IMR-90 (cell line): ENCODE results near the gene C1orf159. TPM values are rescaled to one million over a fixed set of nuclear protein-coding genes. Genes with fewer than 3 reads are reported as not detected.

Experiments used
- ATAC-seq: fragments of 200-7000 bp; cut with Tn5 transposase; 2 replicates; pipeline ENCODE4 v1.9.1; 2020; ENCODE audit warnings: low read depth, mild to moderate bottlenecking, moderate library complexity
- BruUV-seq: library from RNA; stranded (reverse); fragments of 400-500 nt; replicated peaks from 2 replicates; lab custom pipeline; 2021; lab: Mats Ljungman, UMichigan
- CTCF ChIA-PET: fragments of 300-600 bp; formaldehyde crosslinking; extraction: SDS; loops from one replicate; lab custom pipeline; 2021; ENCODE audit warnings: antibody characterized with exemption; lab: Yijun Ruan, JAX
- POLR2A ChIA-PET: fragments of 300-600 bp; sonication (Branson Sonifier 250); formaldehyde crosslinking; loops from one replicate; lab custom pipeline; 2022; ENCODE audit warnings: antibody characterized with exemption; ENCODE audit not compliant: unreplicated experiment; lab: Charles Lee
- DNase-seq: peaks from one replicate; pipeline ENCODE4 v3.0.0; 2013
- H2AFZ ChIP-seq: replicated peaks from 2 replicates; pipeline ENCODE3; 2013; ENCODE audit warnings: low read length, mild to moderate bottlenecking; ENCODE audit not compliant: poor library complexity
- H2AK5ac ChIP-seq: 2 replicates; pipeline ENCODE4 v1.6.1; 2013; ENCODE audit warnings: low read depth, low read length, inconsistent platforms
- H2AK9ac ChIP-seq: replicated peaks from 2 replicates; pipeline ENCODE3; 2013; ENCODE audit warnings: mild to moderate bottlenecking, low read depth, low read length, moderate library complexity; ENCODE audit not compliant: poor library complexity
- H2BK120ac ChIP-seq: 2 replicates; pipeline ENCODE4 v1.6.1; 2013; ENCODE audit warnings: low read depth, low read length, inconsistent platforms
- H2BK15ac ChIP-seq: 3 replicates; pipeline ENCODE4 v1.6.1; 2013; ENCODE audit warnings: low read depth, low read length, inconsistent platforms
- H2BK20ac ChIP-seq: 2 replicates; pipeline ENCODE4 v1.6.1; 2013; ENCODE audit warnings: low read depth, mild to moderate bottlenecking, inconsistent platforms, low read length, moderate library complexity
- H2BK5ac ChIP-seq: 2 replicates; pipeline ENCODE4 v1.6.1; 2013; ENCODE audit warnings: mild to moderate bottlenecking, low read depth, low read length, inconsistent platforms; ENCODE audit not compliant: poor library complexity, severe bottlenecking
- H3K14ac ChIP-seq: replicated peaks from 2 replicates; pipeline ENCODE4 v1.6.1; 2013; ENCODE audit warnings: low read depth, low read length, inconsistent platforms
- H3K18ac ChIP-seq: 2 replicates; pipeline ENCODE4 v1.6.1; 2013; ENCODE audit warnings: low read depth, low read length, control low read depth
- H3K23ac ChIP-seq: 2 replicates; pipeline ENCODE4 v1.6.1; 2013; ENCODE audit warnings: low read depth, low read length, inconsistent platforms
- H3K27ac ChIP-seq: 2 replicates; pipeline ENCODE4 v1.5.1; 2013; ENCODE audit warnings: mild to moderate bottlenecking, control low read depth, low read length; ENCODE audit not compliant: insufficient read depth
- H3K27me3 ChIP-seq: 2 replicates; pipeline ENCODE4 v1.6.1; 2013; ENCODE audit warnings: low read length; ENCODE audit not compliant: control insufficient read depth, insufficient read depth
- H3K36me3 ChIP-seq: 2 replicates; pipeline ENCODE4 v1.6.1; 2013; ENCODE audit warnings: low read length, mixed read lengths; ENCODE audit not compliant: control insufficient read depth, insufficient read depth
- H3K4ac ChIP-seq: 2 replicates; pipeline ENCODE4 v1.6.1; 2013; ENCODE audit warnings: low read depth, low read length, inconsistent platforms
- H3K4me1 ChIP-seq: 2 replicates; pipeline ENCODE4 v1.6.1; 2013; ENCODE audit warnings: low read length, mixed read lengths; ENCODE audit not compliant: control insufficient read depth, insufficient read depth
- H3K4me2 ChIP-seq: 2 replicates; pipeline ENCODE4 v1.6.1; 2013; ENCODE audit warnings: low read depth, mild to moderate bottlenecking, control low read depth, low read length, moderate library complexity
- H3K4me3 ChIP-seq: 2 replicates; pipeline ENCODE4 v1.5.1; 2013; ENCODE audit warnings: low read depth, mild to moderate bottlenecking, control low read depth, low read length, moderate library complexity; ENCODE audit not compliant: insufficient read depth
- H3K56ac ChIP-seq: 2 replicates; pipeline ENCODE4 v1.6.1; 2013; ENCODE audit warnings: low read length, inconsistent platforms; ENCODE audit not compliant: insufficient read depth; ENCODE audit errors: extremely low read depth
- H3K79me1 ChIP-seq, 2 experiments: 2 replicates each; pipeline ENCODE4 v1.6.1; 2013; ENCODE audit warnings: low read length in 2 of 2, inconsistent platforms in 1 of 2, low read depth in 1 of 2
- H3K9ac ChIP-seq: 2 replicates; pipeline ENCODE4 v1.6.1; 2013; ENCODE audit warnings: low read depth, low read length, control low read depth
- H3K9me1 ChIP-seq: 2 replicates; pipeline ENCODE4 v1.6.1; 2013; ENCODE audit warnings: low read length, inconsistent platforms; ENCODE audit not compliant: insufficient read depth
- H3K9me3 ChIP-seq: 2 replicates; pipeline ENCODE4 v1.6.1; 2013; ENCODE audit warnings: low read length; ENCODE audit not compliant: control insufficient read depth, insufficient read depth
- H4K20me1 ChIP-seq: 2 replicates; pipeline ENCODE4 v1.6.1; 2013; ENCODE audit warnings: low read length, inconsistent platforms; ENCODE audit not compliant: insufficient read depth
- H4K5ac ChIP-seq: 2 replicates; pipeline ENCODE4 v1.6.1; 2013; ENCODE audit warnings: mild to moderate bottlenecking, low read depth, low read length, control low read depth
- H4K8ac ChIP-seq, 2 experiments: 2 replicates each; pipeline ENCODE4 v1.6.1; 2013; ENCODE audit warnings: low read depth in 2 of 2, low read length in 2 of 2, control low read depth in 1 of 2, inconsistent platforms in 1 of 2
- H4K91ac ChIP-seq: 2 replicates; pipeline ENCODE4 v1.6.1; 2013; ENCODE audit warnings: low read depth, low read length, inconsistent platforms; ENCODE audit not compliant: insufficient read depth
- CEBPB ChIP-seq: IDR thresholded peaks from 2 replicates; pipeline ENCODE4 v1.6.1; 2012; ENCODE audit warnings: low read depth, low read length, improper control_type of control experiment
- CHD1 ChIP-seq: IDR thresholded peaks from 2 replicates; pipeline ENCODE4 v1.6.1; 2012; ENCODE audit warnings: low read depth, low read length, improper control_type of control experiment
- FOS ChIP-seq: fragments of 150-350 bp; IDR thresholded peaks from 2 replicates; pipeline ENCODE4 v1.6.1; 2016; ENCODE audit warnings: low read depth, low read length
- MAZ ChIP-seq: IDR thresholded peaks from 2 replicates; pipeline ENCODE4 v1.6.1; 2012; ENCODE audit warnings: low read depth, mild to moderate bottlenecking, low read length, improper control_type of control experiment, moderate library complexity, borderline replicate concordance
- MXI1 ChIP-seq: IDR thresholded peaks from 2 replicates; pipeline ENCODE4 v1.6.1; 2012; ENCODE audit warnings: low read depth, mild to moderate bottlenecking, low read length, moderate library complexity, borderline replicate concordance
- NFE2L2 ChIP-seq: fragments of 150-350 bp; IDR thresholded peaks from 2 replicates; pipeline ENCODE4 v1.6.1; 2016; ENCODE audit warnings: low read depth, mild to moderate bottlenecking, low read length
- POLR2A ChIP-seq: IDR thresholded peaks from 2 replicates; pipeline ENCODE4 v1.6.1; 2012; ENCODE audit warnings: mild to moderate bottlenecking, low read depth, low read length
- RAD21 ChIP-seq: IDR thresholded peaks from 2 replicates; pipeline ENCODE4 v1.6.1; 2012; ENCODE audit warnings: low read length, improper control_type of control experiment
- RCOR1 ChIP-seq: IDR thresholded peaks from 2 replicates; pipeline ENCODE4 v1.6.1; 2012; ENCODE audit warnings: mild to moderate bottlenecking, low read length, improper control_type of control experiment; ENCODE audit not compliant: insufficient replicate concordance
- RFX5 ChIP-seq: IDR thresholded peaks from 2 replicates; pipeline ENCODE4 v1.8.0; 2012; ENCODE audit warnings: low read depth, mild to moderate bottlenecking, low read length, moderate library complexity
- SMC3 ChIP-seq: fragments of 150-350 bp; IDR thresholded peaks from 2 replicates; pipeline ENCODE4 v1.6.1; 2016; ENCODE audit warnings: low read depth, mild to moderate bottlenecking, antibody characterized with exemption, low read length, moderate library complexity
- whole genome bisulfite sequencing, 2 experiments: methylation state at CpG; one replicate each; pipeline versions ENCODE4 v1.1.5 to v1.1.7; 2013; ENCODE audit warnings: missing lambda C conversion rate in 2 of 2; ENCODE audit not compliant: insufficient read length in 1 of 2; ENCODE audit errors: extremely low coverage in 2 of 2; 5-methylcytosine and 5-hydroxymethylcytosine counted together
- dilution Hi-C: fragments of 300-500 bp; cut with HindIII; formaldehyde crosslinking; loops from one replicate; pipeline ENCODE4 v1.14.3; 2018; ENCODE audit warnings: low sequenced_read_pairs; ENCODE audit not compliant: unreplicated experiment
- in situ Hi-C: fragments of 300-500 bp; cut with MboI; formaldehyde crosslinking; loops from 3 replicates; pipeline ENCODE4 v1.14.3; 2019; ENCODE audit warnings: low sequenced_read_pairs, inconsistent platforms, mixed read lengths
- intact Hi-C: fragments of 100-400 bp; cut with micrococcal nuclease; formaldehyde crosslinking; loops from 2 replicates; pipeline ENCODE4 v1.10.0; 2022
- polyA plus RNA-seq, 3 experiments: library from polyadenylated mRNA; depleted of rRNA; stranded (reverse); fragments of >200 nt; gene quantifications; 2 replicates each; pipeline ENCODE4 v1.2.3, GENCODE V29; 2012; ENCODE audit warnings: low replicate concordance in 1 of 3
- total RNA-seq: library from RNA; depleted of rRNA; stranded (reverse); fragments of >200 nt; gene quantifications from 2 replicates; pipeline ENCODE4 v1.2.3, GENCODE V29; 2012
- TF ChIP-seq, protein P1 (sequence below): fragments of 150-350 bp; IDR thresholded peaks from 2 replicates; pipeline ENCODE4 v1.6.1; 2017; ENCODE audit warnings: mild to moderate bottlenecking, antibody characterized with exemption, low read length, low read depth
- TF ChIP-seq, protein P2 (sequence below): conservative IDR thresholded peaks from 2 replicates; pipeline ENCODE4 v1.5.1; 2012; ENCODE audit warnings: mild to moderate bottlenecking, low read depth, low read length, improper control_type of control experiment
- TF ChIP-seq, protein P3 (sequence below): fragments of 150-350 bp; IDR thresholded peaks from 2 replicates; pipeline ENCODE4 v1.6.1; 2016; ENCODE audit warnings: low read depth, mild to moderate bottlenecking, low read length, moderate library complexity, borderline replicate concordance

Gene C1orf159
- total and polyA plus RNA-seq, 2 of the 4 experiments (the other 2 are of a cell fraction) = 2.9 to 12.6 TPM

DNA sequence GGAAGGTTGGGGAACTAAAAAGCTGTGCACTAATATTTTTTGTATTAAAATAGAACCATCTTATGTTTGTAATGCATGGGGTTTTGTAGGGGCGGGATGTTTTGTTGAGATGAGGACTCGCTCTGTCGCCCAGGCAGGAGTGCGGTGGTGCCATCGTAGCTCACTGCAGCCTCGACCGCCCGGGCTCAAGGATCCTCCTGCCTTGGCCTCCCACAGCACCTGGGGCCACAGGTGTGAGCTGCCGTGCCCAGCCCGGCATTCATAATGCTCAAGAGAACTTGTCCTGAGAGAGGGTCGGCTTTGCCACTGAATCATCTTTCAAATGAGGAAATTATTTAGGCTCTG lies 3.0 kb upstream of the C1orf159 start:
- intact Hi-C loops = loop anchor here (5.0 kb wide), 1 partner anchor 87 kb away; no protein-coding TSS in a partner anchor
- Histone ChIP-seq H4K91ac (no peak overlapping the region), H4K8ac (no peak overlapping the region), H2BK120ac (no peak overlapping the region), H3K27me3 (no peaks in the 10 kb centered on the region; the same call in 1 of the 2 replicates), H3K27ac (no peak overlapping the region), H2AK9ac (no peak overlapping the region), H3K14ac (no peak overlapping the region), H3K4me3 (no peak overlapping the region), H3K79me1 (peaks cover 6 to 11% of the 10 kb centered on the region in 2 experiments), H3K4me1 (0 out of 2 replicates have a peak, but pooled peaks cover 1% of the 10 kb centered on the region), H3K9me1 (peaks cover 7% of the 10 kb centered on the region), H3K23ac (no peak overlapping the region), H3K56ac (no peak overlapping the region), H2AFZ (no peak overlapping the region), H3K4me2 (no peak overlapping the region), H2BK5ac (no peak overlapping the region), H3K9me3 (no peaks in the 10 kb centered on the region), H2BK15ac (no peak overlapping the region), H4K5ac (no peak overlapping the region), H3K36me3 (no peaks in the 10 kb centered on the region), H3K4ac (no peak overlapping the region), H3K18ac (no peak overlapping the region), H2BK20ac (no peak overlapping the region), H2AK5ac (no peak overlapping the region), H4K20me1 (no peaks in the 10 kb centered on the region), H3K9ac (no peak overlapping the region)
- ATAC-seq (no peak), DNase-seq (no peak)
- no TSS peak for BruUV-seq
- in situ Hi-C loops = no loop called here
- 70% methylated on average over 2 of the region's 11 CpGs; no CpG with 5 or more reads in 1 of the 2 experiments for WGBS, 2 experiments
- CTCF ChIA-PET = no interaction called here
- POLR2A ChIA-PET = no interaction called here
- dilution Hi-C loops = no loop called here
- TF ChIP-seq SMC3 (no peak), FOS (no peak), CHD1 (no peak), RAD21 (no peak), POLR2A (no peak), RFX5 (no peak), CEBPB (no peak), MAZ (no peak), NFE2L2 (no peak), MXI1 (no peak), RCOR1 (no peak)
- TF ChIP-seq, protein P1, sequence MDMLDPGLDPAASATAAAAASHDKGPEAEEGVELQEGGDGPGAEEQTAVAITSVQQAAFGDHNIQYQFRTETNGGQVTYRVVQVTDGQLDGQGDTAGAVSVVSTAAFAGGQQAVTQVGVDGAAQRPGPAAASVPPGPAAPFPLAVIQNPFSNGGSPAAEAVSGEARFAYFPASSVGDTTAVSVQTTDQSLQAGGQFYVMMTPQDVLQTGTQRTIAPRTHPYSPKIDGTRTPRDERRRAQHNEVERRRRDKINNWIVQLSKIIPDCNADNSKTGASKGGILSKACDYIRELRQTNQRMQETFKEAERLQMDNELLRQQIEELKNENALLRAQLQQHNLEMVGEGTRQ = no peak
- TF ChIP-seq, protein P2, sequence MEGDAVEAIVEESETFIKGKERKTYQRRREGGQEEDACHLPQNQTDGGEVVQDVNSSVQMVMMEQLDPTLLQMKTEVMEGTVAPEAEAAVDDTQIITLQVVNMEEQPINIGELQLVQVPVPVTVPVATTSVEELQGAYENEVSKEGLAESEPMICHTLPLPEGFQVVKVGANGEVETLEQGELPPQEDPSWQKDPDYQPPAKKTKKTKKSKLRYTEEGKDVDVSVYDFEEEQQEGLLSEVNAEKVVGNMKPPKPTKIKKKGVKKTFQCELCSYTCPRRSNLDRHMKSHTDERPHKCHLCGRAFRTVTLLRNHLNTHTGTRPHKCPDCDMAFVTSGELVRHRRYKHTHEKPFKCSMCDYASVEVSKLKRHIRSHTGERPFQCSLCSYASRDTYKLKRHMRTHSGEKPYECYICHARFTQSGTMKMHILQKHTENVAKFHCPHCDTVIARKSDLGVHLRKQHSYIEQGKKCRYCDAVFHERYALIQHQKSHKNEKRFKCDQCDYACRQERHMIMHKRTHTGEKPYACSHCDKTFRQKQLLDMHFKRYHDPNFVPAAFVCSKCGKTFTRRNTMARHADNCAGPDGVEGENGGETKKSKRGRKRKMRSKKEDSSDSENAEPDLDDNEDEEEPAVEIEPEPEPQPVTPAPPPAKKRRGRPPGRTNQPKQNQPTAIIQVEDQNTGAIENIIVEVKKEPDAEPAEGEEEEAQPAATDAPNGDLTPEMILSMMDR = no peak
- TF ChIP-seq, protein P3, sequence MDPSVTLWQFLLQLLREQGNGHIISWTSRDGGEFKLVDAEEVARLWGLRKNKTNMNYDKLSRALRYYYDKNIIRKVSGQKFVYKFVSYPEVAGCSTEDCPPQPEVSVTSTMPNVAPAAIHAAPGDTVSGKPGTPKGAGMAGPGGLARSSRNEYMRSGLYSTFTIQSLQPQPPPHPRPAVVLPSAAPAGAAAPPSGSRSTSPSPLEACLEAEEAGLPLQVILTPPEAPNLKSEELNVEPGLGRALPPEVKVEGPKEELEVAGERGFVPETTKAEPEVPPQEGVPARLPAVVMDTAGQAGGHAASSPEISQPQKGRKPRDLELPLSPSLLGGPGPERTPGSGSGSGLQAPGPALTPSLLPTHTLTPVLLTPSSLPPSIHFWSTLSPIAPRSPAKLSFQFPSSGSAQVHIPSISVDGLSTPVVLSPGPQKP = no peak
